Dermis blood vessel endothelial cell (primary cell): Measurements from ENCODE around the gene TIFAB. TPM values are rescaled to one million over a fixed set of nuclear protein-coding genes. Genes with fewer than 3 reads are reported as not detected.

Experiments
- DNase-seq: peaks from one replicate; pipeline ENCODE4 v3.0.0; 2010
- total RNA-seq: library from RNA; depleted of rRNA; stranded (reverse); fragments of >200 nt; gene quantifications from 2 replicates; pipeline ENCODE4 v1.2.3, GENCODE V29; 2014

The TIFAB gene
- total RNA-seq, 1 donor from 2014 or later, result not detected

GRCh38 chr5:135441919-135442318, 10.2 kb downstream of the TIFAB start:
- no peak for DNase-seq

- DNase-seq, result no peak
These were observed 10.8 kb downstream of the TIFAB start for GRCh38 chr5:135441350-135441831.

GRCh38 chr5:135440916-135441315, 11.2 kb downstream of the TIFAB start:
- no peak for DNase-seq

- DNase-seq, result no peak
These were observed 12.6 kb downstream of the TIFAB start for GRCh38 chr5:135439231-135440205.

- no peak for DNase-seq
These were observed 13.4 kb downstream of the TIFAB start for GRCh38 chr5:135438636-135439221.

GRCh38 chr5:135437796-135438560, 14.2 kb downstream of the TIFAB start:
- peak; percentile 51 for DNase-seq

- DNase-seq, result no peak
These were observed 14.7 kb downstream of the TIFAB start for GRCh38 chr5:135437422-135437795.

- DNase-seq, result no peak
These were observed 15.2 kb downstream of the TIFAB start for GRCh38 chr5:135436951-135437418.

- DNase-seq, result no peak
These were observed 16.5 kb downstream of the TIFAB start for GRCh38 chr5:135435467-135436330.

- DNase-seq, result no peak
These were observed 17.3 kb downstream of the TIFAB start for GRCh38 chr5:135434591-135435466.

- no peak for DNase-seq
These were observed 18.3 kb downstream of the TIFAB start for GRCh38 chr5:135433681-135434426.

- DNase-seq, result no peak
These were observed 20.0 kb downstream of the TIFAB start for GRCh38 chr5:135432113-135432512.

- DNase-seq, result no peak
These were observed 22.1 kb downstream of the TIFAB start for GRCh38 chr5:135430135-135430437.

- DNase-seq, result no peak
These were observed 22.6 kb downstream of the TIFAB start for GRCh38 chr5:135429301-135430134.

GRCh38 chr5:135428586-135428985, 23.6 kb downstream of the TIFAB start:
- no peak for DNase-seq

- peak; percentile 77 for DNase-seq
These were observed 25.8 kb downstream of the TIFAB start for GRCh38 chr5:135426102-135427082.

- DNase-seq, result no peak
These were observed 26.5 kb downstream of the TIFAB start for GRCh38 chr5:135425641-135426040.

- DNase-seq, result no peak
These were observed 28.3 kb downstream of the TIFAB start for GRCh38 chr5:135423846-135424168.
